ENCODE measurements around the gene TLCD1.

Gene TLCD1

DNA sequence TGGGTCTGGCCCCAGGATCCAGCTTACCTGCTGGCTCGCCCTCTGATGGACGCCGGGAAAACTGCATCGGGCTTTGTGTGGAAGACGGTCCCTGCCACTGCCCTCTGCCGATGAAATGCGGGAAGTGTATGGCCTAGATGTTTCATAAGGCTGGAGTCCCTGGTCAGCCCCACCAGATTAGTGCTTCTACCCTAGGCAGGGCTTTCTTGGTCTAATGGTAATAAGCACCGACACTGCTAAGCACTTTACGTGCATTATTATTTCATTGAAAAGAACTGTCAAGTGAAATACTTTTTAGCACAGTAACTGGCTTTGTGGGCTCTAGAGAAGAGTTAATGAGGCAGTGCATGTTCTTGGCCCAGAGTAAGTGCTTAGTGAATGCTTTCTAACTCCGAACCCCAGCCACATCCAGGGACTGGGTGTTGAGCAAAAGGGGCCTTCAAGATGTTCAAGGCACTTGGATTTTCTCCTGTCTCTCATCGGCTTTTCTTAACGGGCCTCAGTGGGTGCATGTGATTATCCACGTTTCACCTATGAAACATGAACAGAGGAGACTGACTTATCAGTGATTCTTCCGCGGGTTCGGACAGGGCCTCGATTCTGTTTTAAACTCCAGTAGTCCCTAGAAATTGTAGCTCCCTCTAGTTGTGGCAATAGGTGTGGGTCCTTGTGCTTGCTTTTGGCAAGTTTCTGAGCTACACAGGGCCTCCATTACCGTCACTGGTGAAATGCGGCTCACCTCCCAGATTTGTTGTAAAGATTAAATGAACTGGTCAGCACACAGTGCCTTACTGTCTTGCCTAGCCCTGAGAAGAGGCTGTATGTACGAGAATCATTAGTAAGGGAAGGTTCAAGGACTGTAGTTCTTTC, 24.4 kb upstream of the TLCD1 start:
- peak; percentile 70 to 76 for ATAC-seq (replicated peaks)
- peak; percentile 83 for DNase-seq
- Mint-ChIP-seq H3K27me3 (no peaks in the 10 kb centered on the region), H3K27ac (peak overlapping the region; percentile 85), H3K9me3 (no peaks in the 10 kb centered on the region), H3K4me3 (peak overlapping the region; percentile 36 to 64), H3K4me1 (peaks cover 26 to 53% of the 10 kb centered on the region in 2 donors), H3K36me3 (peaks cover 59 to 65% of the 10 kb centered on the region in 2 donors)

DNA sequence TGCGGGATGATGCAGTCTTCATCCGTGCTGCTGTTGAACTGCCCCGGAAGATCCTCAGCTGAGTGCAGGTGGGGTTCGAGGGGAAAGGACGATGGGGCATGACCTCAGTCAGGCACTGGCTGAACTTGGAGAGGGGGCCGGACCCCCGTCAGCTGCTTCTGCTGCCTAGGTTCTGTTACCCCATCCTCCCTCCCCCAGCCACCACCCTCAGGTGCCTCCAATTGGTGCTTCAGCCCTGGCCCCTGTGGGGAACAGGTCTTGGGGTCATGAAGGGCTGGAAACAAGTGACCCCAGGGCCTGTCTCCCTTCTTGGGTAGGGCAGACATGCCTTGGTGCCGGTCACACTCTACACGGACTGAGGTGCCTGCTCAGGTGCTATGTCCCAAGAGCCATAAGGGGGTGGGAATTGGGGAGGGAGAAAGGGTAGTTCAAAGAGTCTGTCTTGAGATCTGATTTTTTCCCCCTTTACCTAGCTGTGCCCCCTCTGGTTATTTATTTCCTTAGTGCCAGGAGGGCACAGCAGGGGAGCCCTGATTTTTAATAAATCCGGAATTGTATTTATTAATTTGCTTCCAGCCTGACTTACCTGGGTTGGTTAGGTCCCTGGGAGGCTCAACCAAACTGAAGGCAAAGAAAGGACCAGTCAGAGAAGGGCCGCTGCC, 23.6 kb upstream of the TLCD1 start:
- H3K27me3 Mint-ChIP-seq, result no peaks in the 10 kb centered on the region
- H3K36me3 Mint-ChIP-seq, result peaks cover 66 to 72% of the 10 kb centered on the region in 2 donors
- H3K4me1 Mint-ChIP-seq, result peaks cover 26 to 58% of the 10 kb centered on the region in 2 donors
- no peaks in the 10 kb centered on the region for H3K9me3 Mint-ChIP-seq
- no peak overlapping the region for H3K27ac Mint-ChIP-seq
- ATAC-seq (replicated peaks) (peak; percentile 2 to 10), DNase-seq (no peak)
- peak overlapping the region; percentile 71 to 95 for H3K4me3 Mint-ChIP-seq

DNA sequence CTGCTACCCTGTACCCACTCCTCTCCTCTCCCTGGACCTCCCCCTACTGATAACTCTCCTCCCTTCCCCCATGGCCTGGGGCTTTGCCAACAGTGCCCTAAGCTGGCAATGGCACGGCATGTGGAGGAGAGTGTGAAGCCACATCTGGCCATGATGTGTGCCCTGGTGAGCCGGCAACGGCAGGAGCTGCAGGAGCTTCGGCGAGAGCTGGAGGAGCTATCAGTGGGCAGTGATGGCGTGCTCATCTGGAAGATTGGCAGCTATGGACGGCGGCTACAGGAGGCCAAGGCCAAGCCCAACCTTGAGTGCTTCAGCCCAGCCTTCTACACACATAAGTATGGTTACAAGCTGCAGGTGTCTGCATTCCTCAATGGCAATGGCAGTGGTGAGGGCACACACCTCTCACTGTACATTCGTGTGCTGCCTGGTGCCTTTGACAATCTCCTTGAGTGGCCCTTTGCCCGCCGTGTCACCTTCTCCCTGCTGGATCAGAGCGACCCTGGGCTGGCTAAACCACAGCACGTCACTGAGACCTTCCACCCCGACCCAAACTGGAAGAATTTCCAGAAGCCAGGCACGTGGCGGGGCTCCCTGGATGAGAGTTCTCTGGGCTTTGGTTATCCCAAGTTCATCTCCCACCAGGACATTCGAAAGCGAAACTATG, 23.0 kb upstream of the TLCD1 start:
- Mint-ChIP-seq H3K9me3 (no peaks in the 10 kb centered on the region), H3K4me3 (peak overlapping the region; percentile 71 to 95), H3K4me1 (peaks cover 26 to 58% of the 10 kb centered on the region in 2 donors), H3K36me3 (peaks cover 69 to 72% of the 10 kb centered on the region in 2 donors), H3K27ac (peak overlapping the region; percentile 86), H3K27me3 (no peaks in the 10 kb centered on the region)
- ATAC-seq (replicated peaks) (no peak), DNase-seq (no peak)

DNA sequence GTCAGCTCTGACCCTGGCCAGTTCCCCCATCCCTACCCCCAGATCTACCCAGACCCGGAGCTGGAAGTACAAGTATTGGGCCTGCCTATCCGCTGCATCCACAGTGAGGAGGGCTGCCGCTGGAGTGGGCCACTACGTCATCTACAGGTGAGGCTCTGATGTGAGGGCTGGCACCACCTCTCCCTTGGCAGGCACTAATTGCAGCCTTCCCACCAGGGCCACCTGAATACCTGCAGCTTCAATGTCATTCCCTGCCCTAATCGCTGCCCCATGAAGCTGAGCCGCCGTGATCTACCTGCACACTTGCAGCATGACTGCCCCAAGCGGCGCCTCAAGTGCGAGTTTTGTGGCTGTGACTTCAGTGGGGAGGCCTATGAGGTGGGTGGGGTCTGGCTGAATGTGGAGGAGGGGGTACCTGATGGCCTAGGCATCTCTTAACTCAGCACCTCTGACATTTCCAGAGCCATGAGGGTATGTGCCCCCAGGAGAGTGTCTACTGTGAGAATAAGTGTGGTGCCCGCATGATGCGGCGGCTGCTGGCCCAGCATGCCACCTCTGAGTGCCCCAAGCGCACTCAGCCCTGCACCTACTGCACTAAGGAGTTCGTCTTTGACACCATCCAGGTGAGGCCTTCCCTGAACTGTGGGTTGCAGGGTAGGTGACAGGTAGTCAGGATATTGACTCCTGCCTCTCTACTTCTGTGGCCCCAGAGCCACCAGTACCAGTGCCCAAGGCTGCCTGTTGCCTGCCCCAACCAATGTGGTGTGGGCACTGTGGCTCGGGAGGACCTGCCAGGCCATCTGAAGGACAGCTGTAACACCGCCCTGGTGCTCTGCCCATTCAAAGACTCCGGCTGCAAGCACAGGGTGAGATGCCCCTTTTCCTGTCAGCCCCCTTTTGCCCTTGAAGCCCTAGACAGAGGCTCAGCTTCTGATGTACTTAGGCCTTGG, 22.0 kb upstream of the TLCD1 start:
- H3K4me1 Mint-ChIP-seq, result peaks cover 28 to 63% of the 10 kb centered on the region in 2 donors
- no peak for DNase-seq
- H3K36me3 Mint-ChIP-seq, result peaks cover 69 to 74% of the 10 kb centered on the region in 2 donors
- no peaks in the 10 kb centered on the region for H3K9me3 Mint-ChIP-seq
- peak overlapping the region; percentile 86 for H3K27ac Mint-ChIP-seq
- H3K4me3 Mint-ChIP-seq, result peak overlapping the region; percentile 93 to 95
- no peak for ATAC-seq (replicated peaks)
- no peaks in the 10 kb centered on the region for H3K27me3 Mint-ChIP-seq

DNA sequence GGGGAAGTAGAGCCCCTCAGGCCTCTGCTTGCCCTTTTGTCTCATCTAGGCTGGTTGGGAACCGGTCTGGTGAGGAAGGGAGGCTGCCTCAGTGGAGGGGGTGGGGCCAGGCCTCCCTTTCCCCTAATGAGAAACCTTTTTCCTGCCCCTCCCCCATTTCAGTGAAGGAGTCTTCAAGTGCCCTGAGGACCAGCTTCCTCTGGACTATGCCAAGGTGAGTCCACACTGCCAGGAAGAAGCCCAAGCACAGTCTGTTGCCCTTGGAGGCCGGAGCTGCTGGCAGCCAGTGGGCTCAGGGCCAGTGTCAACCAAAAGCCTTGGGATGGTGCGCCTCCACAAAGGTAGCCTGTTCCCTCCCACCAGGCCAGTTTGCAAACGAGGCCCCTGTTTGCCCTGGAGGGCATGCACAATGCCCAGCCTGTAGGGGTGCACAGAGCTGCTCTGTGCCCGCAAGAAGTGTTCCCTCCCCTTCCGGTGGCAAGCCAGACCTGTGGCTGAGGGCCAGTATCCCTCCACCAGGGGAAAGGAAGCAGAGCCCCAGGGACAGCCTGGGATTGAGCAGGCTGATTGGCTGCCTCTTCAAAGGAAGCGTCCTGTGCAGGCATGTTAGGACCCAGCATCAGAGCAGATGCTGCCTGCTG, 21.1 kb upstream of the TLCD1 start:
- ATAC-seq (replicated peaks) (no peak), DNase-seq (no peak)
- peaks cover 64 to 71% of the 10 kb centered on the region in 2 donors for H3K36me3 Mint-ChIP-seq
- peak overlapping the region; percentile 93 to 95 for H3K4me3 Mint-ChIP-seq
- H3K27me3 Mint-ChIP-seq, result no peaks in the 10 kb centered on the region
- H3K4me1 Mint-ChIP-seq, result peaks cover 31 to 72% of the 10 kb centered on the region in 2 donors
- H3K27ac Mint-ChIP-seq, result peak overlapping the region; percentile 86
- no peaks in the 10 kb centered on the region for H3K9me3 Mint-ChIP-seq

DNA sequence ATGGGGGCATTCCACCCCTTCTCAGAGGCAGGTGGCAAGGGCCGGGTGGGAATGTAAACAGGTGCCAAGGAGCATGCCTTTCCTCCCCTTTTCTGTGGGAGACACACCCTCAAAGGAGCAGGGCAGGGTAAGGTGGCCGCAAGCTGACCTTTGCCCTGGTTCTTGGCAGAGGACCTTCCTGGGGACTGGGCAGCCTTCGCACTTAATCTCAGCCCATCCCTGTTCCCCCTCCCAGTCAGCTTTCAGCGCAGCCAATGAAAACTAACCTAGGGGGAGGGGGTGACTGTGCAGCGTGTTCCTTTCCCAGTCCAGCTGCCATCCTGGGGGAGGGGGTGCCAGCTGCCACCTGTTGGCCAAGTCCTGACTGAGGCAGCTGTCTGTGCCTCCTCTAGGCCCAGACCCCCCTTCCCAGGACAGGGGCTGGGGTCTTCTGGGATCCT, 20.6 kb upstream of the TLCD1 start:
- no peak for ATAC-seq (replicated peaks)
- H3K4me3 Mint-ChIP-seq, result peak overlapping the region; percentile 93 to 95
- peak overlapping the region; percentile 94 for H3K27ac Mint-ChIP-seq
- peaks cover 59 to 71% of the 10 kb centered on the region in 2 donors for H3K36me3 Mint-ChIP-seq
- no peak for DNase-seq
- H3K4me1 Mint-ChIP-seq, result peaks cover 36 to 77% of the 10 kb centered on the region in 2 donors
- H3K9me3 Mint-ChIP-seq, result no peaks in the 10 kb centered on the region
- no peaks in the 10 kb centered on the region for H3K27me3 Mint-ChIP-seq

DNA sequence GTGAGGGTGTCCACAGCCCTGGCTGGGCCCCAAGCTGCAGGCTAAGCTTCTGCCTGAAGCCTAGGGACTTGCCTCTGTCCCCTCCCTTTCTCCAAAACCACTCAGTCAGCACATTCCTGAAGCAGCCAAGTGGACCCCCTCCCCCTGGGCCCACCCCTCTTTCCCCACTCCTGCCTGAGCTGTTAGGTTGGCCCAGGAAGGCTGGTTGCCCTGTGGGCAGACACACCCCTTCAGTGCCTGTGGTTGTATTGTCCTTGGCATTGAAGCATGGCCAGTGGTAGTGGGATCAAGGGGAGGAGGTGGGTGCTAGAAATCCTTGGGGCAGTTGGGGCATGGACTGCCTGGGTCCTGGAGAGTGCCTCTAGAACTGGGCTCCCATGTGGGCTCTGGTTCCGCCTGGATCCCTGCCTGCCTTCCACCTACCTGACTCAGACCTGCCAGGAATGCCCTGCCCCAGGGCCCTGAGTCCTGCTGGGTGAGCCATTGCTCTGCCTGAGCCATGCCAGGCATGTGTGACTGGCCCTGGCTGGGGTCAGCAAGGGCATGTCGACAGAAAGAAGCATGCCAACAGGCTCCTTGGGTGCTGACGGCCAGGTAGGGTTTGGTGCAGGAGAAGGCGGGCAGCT, 19.9 kb upstream of the TLCD1 start:
- Mint-ChIP-seq H3K27ac (peak overlapping the region; percentile 94), H3K9me3 (no peaks in the 10 kb centered on the region), H3K4me1 (peaks cover 43 to 80% of the 10 kb centered on the region in 2 donors), H3K4me3 (peak overlapping the region; percentile 93 to 95), H3K36me3 (peaks cover 60 to 70% of the 10 kb centered on the region in 2 donors), H3K27me3 (no peaks in the 10 kb centered on the region)
- ATAC-seq (replicated peaks), result no peak
- no peak for DNase-seq

DNA sequence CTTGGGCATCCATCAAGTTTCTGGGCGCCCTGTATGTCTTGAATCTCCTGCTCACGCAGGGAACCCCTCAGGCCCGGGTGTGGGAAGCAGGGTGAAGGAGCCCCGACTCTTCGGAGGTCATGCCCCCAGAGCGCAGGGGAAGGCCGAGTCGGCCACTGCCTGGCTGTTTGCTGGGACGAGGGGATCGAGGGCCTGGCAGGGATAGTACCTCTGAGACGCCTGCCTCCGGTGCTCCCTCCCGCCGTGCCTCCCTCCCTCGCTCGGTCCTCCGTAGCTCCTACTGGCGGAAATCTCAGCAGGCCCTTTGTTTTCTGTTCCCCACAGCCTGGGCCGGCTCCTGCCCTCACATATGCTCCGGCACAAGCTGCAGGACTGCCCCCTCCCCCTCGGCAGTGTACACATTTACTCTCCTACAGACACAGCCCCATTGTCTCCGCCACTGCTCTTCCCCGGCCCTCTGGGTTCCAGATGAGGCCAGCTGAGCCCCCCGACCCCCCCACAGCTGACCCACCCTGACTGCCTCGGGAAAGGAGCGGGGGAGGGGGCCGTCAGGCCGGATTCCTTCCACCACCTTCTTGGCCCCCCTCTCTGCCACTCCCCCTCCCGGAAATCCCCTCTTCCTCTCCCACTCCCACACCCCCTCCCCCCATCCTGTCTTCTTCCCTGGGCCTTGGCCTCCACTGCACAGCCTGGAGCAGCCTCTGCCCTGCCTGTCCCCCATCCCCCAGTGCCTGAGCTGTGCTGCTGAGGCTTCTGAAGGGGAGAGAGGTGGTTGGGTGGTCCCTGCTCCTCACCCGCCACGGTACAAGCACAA, 19.1 kb upstream of the TLCD1 start:
- Mint-ChIP-seq H3K4me3 (peak overlapping the region; percentile 93 to 95), H3K9me3 (no peaks in the 10 kb centered on the region), H3K27ac (peak overlapping the region; percentile 94), H3K27me3 (no peaks in the 10 kb centered on the region), H3K4me1 (peaks cover 49 to 85% of the 10 kb centered on the region in 2 donors), H3K36me3 (peaks cover 64 to 72% of the 10 kb centered on the region in 2 donors)
- no peak for DNase-seq
- no peak for ATAC-seq (replicated peaks)

DNA sequence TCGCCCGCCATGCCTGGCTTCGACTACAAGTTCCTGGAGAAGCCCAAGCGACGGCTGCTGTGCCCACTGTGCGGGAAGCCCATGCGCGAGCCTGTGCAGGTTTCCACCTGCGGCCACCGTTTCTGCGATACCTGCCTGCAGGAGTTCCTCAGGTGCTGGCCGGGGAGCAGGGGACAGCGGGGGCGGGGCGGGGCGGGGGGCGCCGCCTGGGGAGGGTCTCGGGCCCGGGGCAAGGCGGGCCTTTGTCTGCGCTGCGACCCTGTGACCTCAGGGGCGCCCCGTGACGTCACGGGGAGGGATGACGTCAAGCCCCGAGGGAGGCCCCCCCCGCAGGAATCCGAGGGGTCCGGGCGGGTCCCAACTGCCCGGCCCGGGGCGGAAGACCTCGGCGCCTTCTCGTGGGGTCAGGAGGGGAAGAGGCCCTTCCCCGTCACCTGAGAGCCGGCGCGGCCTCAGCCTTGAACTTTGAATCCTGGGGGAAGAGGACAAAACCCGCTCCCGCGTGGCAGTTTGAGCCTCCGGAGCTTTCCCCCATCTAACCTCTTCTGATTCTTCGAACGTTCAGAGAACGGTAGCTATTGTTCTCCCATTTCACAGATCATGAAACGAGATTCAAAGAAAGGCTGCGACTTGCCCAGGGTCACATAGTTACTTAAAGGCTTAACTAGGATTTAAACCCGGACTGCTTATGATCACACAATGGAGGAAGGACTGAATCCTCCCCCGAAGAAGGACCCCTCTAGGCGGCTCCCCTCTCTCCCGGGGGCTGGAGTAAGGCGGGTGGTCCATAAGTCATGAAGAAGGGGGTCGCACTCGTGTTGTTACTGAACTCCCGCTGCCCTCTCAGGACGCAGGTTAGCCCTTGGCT, 18.3 kb upstream of the TLCD1 start:
- Mint-ChIP-seq H3K4me3 (peak overlapping the region; percentile 93 to 95), H3K27ac (peak overlapping the region; percentile 94), H3K36me3 (peaks cover 68 to 74% of the 10 kb centered on the region in 2 donors), H3K9me3 (peaks cover 0 to 2% of the 10 kb centered on the region in 2 donors), H3K4me1 (peaks cover 51 to 87% of the 10 kb centered on the region in 2 donors), H3K27me3 (no peaks in the 10 kb centered on the region)
- DNase-seq (no peak), ATAC-seq (replicated peaks) (peak; percentile 13 to 33)

DNA sequence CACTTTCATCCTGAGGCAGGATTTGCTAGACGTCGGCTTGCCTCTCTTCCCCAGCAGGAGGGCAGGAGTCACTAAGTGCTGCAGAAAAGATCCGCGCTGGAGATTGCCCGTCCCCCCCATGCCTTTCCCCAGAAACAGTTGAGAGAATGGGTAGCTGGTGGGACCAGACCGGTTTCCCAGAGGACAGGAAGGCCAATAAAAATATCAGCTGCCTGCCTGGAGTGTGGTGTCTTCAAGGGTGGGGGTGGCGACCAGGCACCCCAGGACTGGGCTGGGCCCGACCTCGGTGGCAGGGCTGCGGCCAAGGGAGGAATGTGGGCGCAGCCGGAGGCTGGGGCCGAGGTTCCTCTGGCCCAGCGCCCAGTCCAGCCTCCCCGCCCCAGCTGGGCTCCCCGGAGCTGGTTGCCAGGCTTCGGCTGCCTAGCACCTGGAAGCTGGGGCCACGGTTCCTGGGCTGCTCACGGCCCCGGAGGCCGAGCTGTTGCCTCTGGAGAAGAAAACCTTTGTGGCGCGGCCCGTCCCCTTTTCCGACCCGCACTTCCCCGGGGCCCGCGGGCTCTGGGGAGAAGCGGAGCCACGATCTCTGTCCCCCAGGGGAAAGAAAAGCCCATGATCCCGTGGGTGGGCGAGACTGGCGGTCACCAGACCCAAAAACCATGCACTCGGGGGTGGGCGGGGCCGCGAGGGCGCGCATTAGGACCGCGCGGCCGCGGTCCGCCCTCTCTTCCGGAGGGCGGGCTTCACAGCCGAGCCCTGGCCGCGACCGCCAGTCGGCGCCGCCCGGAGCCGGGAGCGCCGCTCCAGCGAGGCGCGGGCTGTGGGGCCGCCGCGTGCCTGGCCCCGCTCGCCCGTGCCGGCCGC, 17.4 kb upstream of the TLCD1 start, which contains the start of gene TRAF4:
TRAF4 (plus strand) TSS at position 769 of the 861 bp plus-strand sequence. CDS start 102 bp downstream, outside the sequence.
- peak; percentile 68 to 74 for ATAC-seq (replicated peaks)
- Mint-ChIP-seq H3K4me1 (peaks cover 49 to 87% of the 10 kb centered on the region in 2 donors), H3K4me3 (peak within 1 kb of the TSS; percentile 93 to 95), H3K9me3 (peaks cover 0 to 3% of the 10 kb centered on the region in 2 donors), H3K27me3 (no peaks in the 10 kb centered on the region), H3K36me3 (peaks cover 60 to 73% of the 10 kb centered on the region in 2 donors), H3K27ac (peak within 1 kb of the TSS; percentile 97)
- DNase-seq, result peak; percentile 92
